H9 (cell line): ENCODE measurements around the gene CERS5. TPM values are rescaled to one million over a fixed set of nuclear protein-coding genes. Genes with fewer than 3 reads are reported as not detected.

ENCODE experiments used
- DNase-seq: peaks from one replicate; pipeline ENCODE4 v3.0.0-alpha.2; 2017
- H2AFZ ChIP-seq: one replicate; pipeline ENCODE4 v1.6.1; 2013; ENCODE audit warnings: mild to moderate bottlenecking, low read length, control low read depth, moderate library complexity
- H2AK5ac ChIP-seq: 2 replicates; pipeline ENCODE4 v1.6.1; 2013; ENCODE audit warnings: low read length, control low read depth, mixed read lengths; ENCODE audit not compliant: insufficient read length
- H2BK120ac ChIP-seq: one replicate; pipeline ENCODE4 v1.6.1; 2013; ENCODE audit warnings: low read depth, mild to moderate bottlenecking, low read length, control low read depth, inconsistent platforms; ENCODE audit not compliant: poor library complexity, severe bottlenecking
- H2BK12ac ChIP-seq: 2 replicates; pipeline ENCODE4 v1.6.1; 2013; ENCODE audit warnings: low read length, control low read depth, mixed read lengths, low read depth; ENCODE audit not compliant: insufficient read length
- H2BK15ac ChIP-seq: 2 replicates; pipeline ENCODE4 v1.6.1; 2013; ENCODE audit warnings: low read depth, low read length, control low read depth
- H2BK20ac ChIP-seq: one replicate; pipeline ENCODE4 v1.6.1; 2013; ENCODE audit warnings: low read depth, mild to moderate bottlenecking, low read length, control low read depth, inconsistent platforms; ENCODE audit not compliant: poor library complexity, severe bottlenecking
- H2BK5ac ChIP-seq: 2 replicates; pipeline ENCODE4 v1.6.1; 2013; ENCODE audit warnings: low read length, control low read depth, mixed read lengths; ENCODE audit not compliant: insufficient read length
- H3K14ac ChIP-seq: 2 replicates; pipeline ENCODE4 v1.6.1; 2013; ENCODE audit warnings: low read length, control low read depth; ENCODE audit not compliant: insufficient read depth
- H3K18ac ChIP-seq: 2 replicates; pipeline ENCODE4 v1.6.1; 2013; ENCODE audit warnings: low read depth, mild to moderate bottlenecking, mixed read lengths, low read length, control low read depth; ENCODE audit not compliant: insufficient read length
- H3K23ac ChIP-seq: 2 replicates; pipeline ENCODE4 v1.6.1; 2013; ENCODE audit warnings: low read length, control low read depth, mixed read lengths, low read depth; ENCODE audit not compliant: insufficient read length
- H3K23me2 ChIP-seq: 2 replicates; pipeline ENCODE4 v1.6.1; 2013; ENCODE audit warnings: low read depth, mild to moderate bottlenecking, mixed read lengths, low read length, control low read depth; ENCODE audit not compliant: insufficient read length, poor library complexity, severe bottlenecking
- H3K27ac ChIP-seq: 2 replicates; pipeline ENCODE4 v1.5.1; 2013; ENCODE audit warnings: low read length, control low read depth, mixed read lengths, low read depth; ENCODE audit not compliant: insufficient read length
- H3K27me3 ChIP-seq: 2 replicates; pipeline ENCODE4 v1.6.1; 2013; ENCODE audit warnings: low read length, control low read depth, inconsistent platforms; ENCODE audit not compliant: insufficient read depth
- H3K4ac ChIP-seq: 2 replicates; pipeline ENCODE4 v1.6.1; 2013; ENCODE audit warnings: low read depth, mild to moderate bottlenecking, control low read depth, inconsistent platforms, low read length, moderate library complexity
- H3K4me1 ChIP-seq: 2 replicates; pipeline ENCODE4 v1.6.1; 2013; ENCODE audit warnings: low read length, control low read depth, inconsistent platforms; ENCODE audit not compliant: insufficient read depth
- H3K4me2 ChIP-seq: 2 replicates; pipeline ENCODE4 v1.6.1; 2013; ENCODE audit warnings: low read length, control low read depth, mixed read lengths; ENCODE audit not compliant: insufficient read length, insufficient read depth
- H3K56ac ChIP-seq: 2 replicates; pipeline ENCODE4 v1.6.1; 2013; ENCODE audit warnings: low read depth, mild to moderate bottlenecking, mixed read lengths, low read length, control low read depth; ENCODE audit not compliant: insufficient read length
- H3K79me1 ChIP-seq: 2 replicates; pipeline ENCODE4 v1.6.1; 2013; ENCODE audit warnings: low read depth, mild to moderate bottlenecking, moderate library complexity, low read length, control low read depth, inconsistent platforms; ENCODE audit not compliant: insufficient read depth, poor library complexity, severe bottlenecking
- H3K79me2 ChIP-seq: 2 replicates; pipeline ENCODE4 v1.6.1; 2013; ENCODE audit warnings: low read length, control low read depth, inconsistent platforms; ENCODE audit not compliant: insufficient read depth
- H3K9ac ChIP-seq: 2 replicates; pipeline ENCODE4 v1.6.1; 2013; ENCODE audit warnings: low read length, control low read depth, mixed read lengths; ENCODE audit not compliant: insufficient read length; ENCODE audit errors: extremely low read depth
- H3K9me3 ChIP-seq: one replicate; pipeline ENCODE4 v1.6.1; 2013; ENCODE audit warnings: low read depth, low read length, inconsistent platforms; ENCODE audit not compliant: control insufficient read depth
- H3T11ph ChIP-seq: one replicate; pipeline ENCODE4 v1.6.1; 2013; ENCODE audit warnings: mild to moderate bottlenecking, low read length, control low read depth, inconsistent platforms
- H4K20me1 ChIP-seq: one replicate; pipeline ENCODE4 v1.6.1; 2013; ENCODE audit not compliant: control insufficient read depth, insufficient read length, insufficient read depth
- H4K5ac ChIP-seq: 2 replicates; pipeline ENCODE4 v1.6.1; 2013; ENCODE audit warnings: low read depth, mild to moderate bottlenecking, mixed read lengths, low read length, control low read depth; ENCODE audit not compliant: insufficient read length
- H4K8ac ChIP-seq: replicated peaks from 2 replicates; pipeline ENCODE4 v1.6.1; 2013; ENCODE audit warnings: low read length, control low read depth, mixed read lengths, low read depth; ENCODE audit not compliant: insufficient read length
- H4K91ac ChIP-seq: 2 replicates; pipeline ENCODE4 v1.6.1; 2013; ENCODE audit warnings: low read depth, mild to moderate bottlenecking, moderate library complexity, mixed read lengths, low read length, control low read depth; ENCODE audit not compliant: insufficient read length
- H3K27ac Mint-ChIP-seq, 3 experiments: 2 replicates in 2 of 3; 3 replicates in 1 of 3; pipeline ENCODE4 v1.8.0; 2020 to 2021; ENCODE audit warnings: mixed read lengths in 3 of 3, mild to moderate bottlenecking in 1 of 3, moderate library complexity in 1 of 3
- H3K27me3 Mint-ChIP-seq: 2 replicates; pipeline ENCODE4 v1.8.0; 2021; ENCODE audit warnings: low read depth, mild to moderate bottlenecking, moderate library complexity, mixed read lengths
- H3K36me3 Mint-ChIP-seq, 3 experiments: 2 replicates in 2 of 3; 3 replicates in 1 of 3; pipeline ENCODE4 v1.8.0; 2020 to 2021; ENCODE audit warnings: low read depth in 3 of 3, mixed read lengths in 3 of 3; ENCODE audit not compliant: insufficient read depth in 1 of 3
- H3K4me1 Mint-ChIP-seq, 2 experiments: 2 replicates each; pipeline ENCODE4 v1.8.0; 2020; ENCODE audit warnings: mixed read lengths in 2 of 2
- H3K4me3 Mint-ChIP-seq, 2 experiments: 2 replicates in 1 of 2; 3 replicates in 1 of 2; pipeline ENCODE4 v1.8.0; 2020 to 2021; ENCODE audit warnings: mild to moderate bottlenecking in 2 of 2, mixed read lengths in 2 of 2, moderate library complexity in 1 of 2
- H3K9me3 Mint-ChIP-seq, 2 experiments: 2 replicates in 1 of 2; 3 replicates in 1 of 2; pipeline ENCODE4 v1.8.0; 2020; ENCODE audit warnings: mild to moderate bottlenecking in 2 of 2, mixed read lengths in 2 of 2, moderate library complexity in 1 of 2
- CTCF ChIP-seq: fragments of 200-600 bp; sonication (generic); conservative IDR thresholded peaks from 3 replicates; pipeline ENCODE4 v1.8.0; 2021; ENCODE audit warnings: antibody characterized with exemption, mild to moderate bottlenecking
- WGBS: extraction: QIAGEN DNeasy Blood & Tissue Kit; methylation state at CpG from one replicate; pipeline ENCODE4 v1.1.7; 2013; ENCODE audit warnings: missing lambda C conversion rate, low lambda C conversion rate, mixed read lengths; ENCODE audit not compliant: insufficient read length; ENCODE audit errors: extremely low coverage; 5-methylcytosine and 5-hydroxymethylcytosine counted together
- total RNA-seq: library from RNA; stranded (reverse); gene quantifications from 2 replicates; pipeline ENCODE4 v1.2.1, GENCODE V29; 2021

The CERS5 gene
- total RNA-seq, 1 experiment from 2014 or later = 68.8 TPM

GRCh38 chr12:50147281-50147680, 19.9 kb downstream of the CERS5 start:
- Mint-ChIP-seq H3K36me3 (peaks cover 3 to 8% (median 6%) of the 10 kb centered on the region in 3 experiments; a peak in 3 of 7 replicates), H3K9me3 (no peaks in the 10 kb centered on the region), H3K27me3 (no peaks in the 10 kb centered on the region), H3K4me3 (no peak overlapping the region), H3K27ac (no peak overlapping the region), H3K4me1 (peaks cover 6 to 7% of the 10 kb centered on the region in 2 experiments; a peak in 3 of 4 replicates)
- H4K91ac ChIP-seq = no peak overlapping the region
- no peak overlapping the region for H3K18ac ChIP-seq
- H2BK15ac ChIP-seq = no peak overlapping the region
- H4K20me1 ChIP-seq = no peaks in the 10 kb centered on the region
- no peak overlapping the region for H2BK120ac ChIP-seq
- H3K4me1 ChIP-seq = no peaks in the 10 kb centered on the region
- H3K23ac ChIP-seq = no peak overlapping the region
- no peak overlapping the region for H2AK5ac ChIP-seq
- no peak overlapping the region for H4K8ac ChIP-seq
- H3K9ac ChIP-seq = no peak overlapping the region
- no peaks in the 10 kb centered on the region for H3K9me3 ChIP-seq
- no peak overlapping the region for H3T11ph ChIP-seq
- TF ChIP-seq CTCF = no peak
- H2BK5ac ChIP-seq = no peak overlapping the region
- no peaks in the 10 kb centered on the region for H3K27me3 ChIP-seq
- no peak overlapping the region for H2AFZ ChIP-seq
- H3K4ac ChIP-seq = no peak overlapping the region
- WGBS = no CpG with 5 or more reads among the region's 4 CpGs
- no peaks in the 10 kb centered on the region; the same call in 1 of the 2 replicates for H3K79me2 ChIP-seq
- no peak overlapping the region for H4K5ac ChIP-seq
- no peak overlapping the region for H2BK12ac ChIP-seq
- DNase-seq = no peak
- H3K27ac ChIP-seq = no peak overlapping the region
- no peak overlapping the region for H3K4me2 ChIP-seq
- H2BK20ac ChIP-seq = no peak overlapping the region
- peaks cover 3% of the 10 kb centered on the region for H3K79me1 ChIP-seq
- H3K23me2 ChIP-seq = no peaks in the 10 kb centered on the region
- H3K14ac ChIP-seq = no peak overlapping the region
- H3K56ac ChIP-seq = no peak overlapping the region
